Measurements from ENCODE around the gene OGG1. TPM values are rescaled to one million over a fixed set of nuclear protein-coding genes. Genes with fewer than 3 reads are reported as not detected.

The OGG1 gene
- polyA plus RNA-seq, 3 donors: 44.4 to 56.8 (median 50.9) TPM

DNA sequence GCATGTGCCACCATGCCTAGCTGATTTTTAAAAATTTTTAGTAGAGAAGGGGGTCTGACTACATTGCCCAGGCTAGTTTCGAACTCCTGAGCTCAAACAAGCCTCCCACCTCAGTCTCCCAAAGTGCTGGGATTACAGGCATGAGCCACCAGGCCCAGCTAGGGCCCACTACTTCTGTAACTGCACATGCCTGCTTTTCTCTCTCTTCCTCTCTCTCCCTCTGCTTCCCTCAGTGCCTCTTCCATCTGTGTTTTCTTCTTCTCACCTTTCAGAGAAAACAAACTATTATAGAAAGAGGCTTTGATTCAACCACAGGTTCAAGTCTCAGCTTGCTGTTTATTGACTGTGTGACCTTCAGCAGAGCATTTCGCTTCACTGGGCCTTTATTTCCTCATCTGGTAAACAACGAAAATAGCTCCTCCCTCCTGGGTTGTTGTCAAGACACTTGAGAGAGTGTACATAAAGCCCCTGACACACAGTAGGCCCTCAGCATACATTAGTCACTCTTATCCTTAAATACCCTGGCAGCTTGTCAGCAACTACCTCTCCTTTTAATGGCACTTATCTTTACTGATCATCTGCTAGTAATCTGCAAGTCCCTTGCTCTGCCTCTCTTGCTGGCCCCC lies 32.3 kb downstream of the OGG1 start:
- DNase-seq (ENCODE audit: low read depth in 3 of 3, low spot score in 2 of 3): no peak

DNA sequence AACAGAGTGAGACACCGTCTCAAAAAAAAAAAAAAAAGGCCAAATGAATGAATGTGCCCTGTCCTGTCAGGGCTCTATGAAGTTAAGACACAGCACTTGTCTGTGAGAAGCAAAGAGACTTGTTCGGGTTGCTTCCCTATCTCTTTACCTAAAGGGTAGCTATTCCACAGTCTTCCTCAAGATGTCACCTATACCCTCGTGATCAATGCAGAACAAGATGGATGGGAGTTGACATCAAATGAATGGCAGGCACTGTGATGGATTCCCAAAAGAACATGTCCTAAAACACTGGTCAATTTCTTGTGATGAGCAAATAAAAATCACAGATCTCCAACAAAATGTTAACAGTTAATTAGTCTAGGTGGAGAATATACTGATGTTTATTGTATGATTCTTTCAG lies 33.0 kb downstream of the OGG1 start:
- DNase-seq (ENCODE audit: low read depth in 3 of 3, low spot score in 2 of 3): no peak

DNA sequence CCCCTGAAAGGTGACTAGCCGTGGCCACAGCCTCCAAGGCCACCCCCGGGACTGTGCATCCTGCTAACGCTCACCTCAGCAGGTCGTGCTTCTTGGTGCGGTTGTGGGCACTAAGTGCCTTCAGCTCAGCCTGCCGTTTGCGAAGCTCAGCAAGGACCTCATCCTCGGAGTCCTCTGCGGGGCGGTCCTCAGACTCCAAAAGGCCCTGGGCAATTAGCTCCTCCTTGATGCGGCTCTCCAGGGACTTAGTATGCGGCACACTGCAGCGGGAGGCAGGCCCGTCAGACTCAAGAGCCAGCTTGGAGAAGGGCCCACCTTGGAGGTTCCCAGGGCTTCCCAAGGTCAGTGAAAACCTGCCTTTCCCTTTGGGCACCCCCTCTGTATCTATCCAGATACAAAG lies 34.2 kb downstream of the OGG1 start:
- DNase-seq (ENCODE audit: low read depth in 3 of 3, low spot score in 2 of 3): no peak

DNA sequence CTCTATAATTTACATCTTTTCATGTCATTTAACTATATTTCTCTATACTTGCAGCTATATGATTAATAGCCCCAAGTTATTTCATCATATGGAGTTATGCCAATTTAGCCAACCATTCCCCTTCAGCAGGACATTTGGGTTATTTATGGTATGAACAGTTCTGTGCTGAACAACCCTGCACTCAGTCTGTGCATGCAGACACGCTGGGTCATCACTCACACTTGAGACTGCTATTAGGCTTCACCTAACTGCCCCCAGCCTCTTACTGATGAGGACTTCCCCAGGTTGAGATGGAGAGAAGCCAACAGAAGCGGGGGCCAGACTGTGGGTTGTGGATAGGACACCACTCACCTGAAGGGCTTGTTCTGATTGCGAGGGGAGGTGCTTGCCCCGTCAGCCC lies 35.2 kb downstream of the OGG1 start:
- DNase-seq (ENCODE audit: low read depth in 3 of 3, low spot score in 2 of 3): no peak

DNA sequence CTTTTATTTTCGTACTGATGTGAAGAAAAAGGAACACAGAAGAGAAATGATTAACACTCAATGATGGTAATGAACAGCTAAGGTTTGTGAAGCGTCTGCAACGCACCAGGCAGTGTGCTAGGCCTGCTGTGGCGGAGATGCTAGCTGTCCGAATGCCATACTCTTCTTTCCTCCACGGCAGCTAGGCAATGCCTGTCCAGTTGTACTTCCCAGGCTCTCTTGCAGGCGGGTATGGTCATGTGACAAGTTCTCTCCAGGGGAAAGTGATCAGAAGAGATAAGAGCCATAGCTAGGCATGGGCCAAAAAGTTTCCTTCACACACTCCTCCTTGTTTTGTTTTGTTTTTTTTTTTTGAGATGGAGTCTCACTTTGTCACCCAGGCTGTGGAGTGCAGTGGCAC lies 35.9 kb downstream of the OGG1 start:
- no peak for DNase-seq (ENCODE audit: low read depth in 3 of 3, low spot score in 2 of 3)

DNA sequence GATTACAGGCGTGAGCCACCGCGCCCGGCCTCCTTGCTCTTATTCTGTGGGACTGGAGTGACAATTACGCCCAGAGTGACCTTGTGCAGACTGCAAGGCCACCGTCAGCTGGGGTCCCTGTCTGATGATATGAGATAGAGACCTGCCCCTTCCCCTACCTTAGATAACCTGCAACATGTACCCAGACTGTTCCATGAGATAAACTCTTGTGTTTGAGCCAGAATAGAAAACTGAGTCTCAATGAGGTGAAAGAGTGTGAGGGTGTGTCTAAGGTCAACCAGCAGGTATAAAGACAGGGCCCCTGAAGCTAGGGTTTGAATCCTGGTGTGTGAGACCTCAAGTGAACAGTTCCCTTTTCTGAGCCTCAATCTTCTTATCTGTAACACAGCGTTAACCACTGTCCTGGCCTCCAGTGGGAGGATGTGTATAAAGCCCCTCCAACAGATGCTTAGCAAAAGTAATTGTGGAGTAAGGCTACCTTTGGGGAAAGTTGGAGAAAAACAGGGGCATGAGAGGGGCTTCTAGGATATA lies 36.5 kb downstream of the OGG1 start:
- no peak for DNase-seq (ENCODE audit: low read depth in 3 of 3, low spot score in 2 of 3)

DNA sequence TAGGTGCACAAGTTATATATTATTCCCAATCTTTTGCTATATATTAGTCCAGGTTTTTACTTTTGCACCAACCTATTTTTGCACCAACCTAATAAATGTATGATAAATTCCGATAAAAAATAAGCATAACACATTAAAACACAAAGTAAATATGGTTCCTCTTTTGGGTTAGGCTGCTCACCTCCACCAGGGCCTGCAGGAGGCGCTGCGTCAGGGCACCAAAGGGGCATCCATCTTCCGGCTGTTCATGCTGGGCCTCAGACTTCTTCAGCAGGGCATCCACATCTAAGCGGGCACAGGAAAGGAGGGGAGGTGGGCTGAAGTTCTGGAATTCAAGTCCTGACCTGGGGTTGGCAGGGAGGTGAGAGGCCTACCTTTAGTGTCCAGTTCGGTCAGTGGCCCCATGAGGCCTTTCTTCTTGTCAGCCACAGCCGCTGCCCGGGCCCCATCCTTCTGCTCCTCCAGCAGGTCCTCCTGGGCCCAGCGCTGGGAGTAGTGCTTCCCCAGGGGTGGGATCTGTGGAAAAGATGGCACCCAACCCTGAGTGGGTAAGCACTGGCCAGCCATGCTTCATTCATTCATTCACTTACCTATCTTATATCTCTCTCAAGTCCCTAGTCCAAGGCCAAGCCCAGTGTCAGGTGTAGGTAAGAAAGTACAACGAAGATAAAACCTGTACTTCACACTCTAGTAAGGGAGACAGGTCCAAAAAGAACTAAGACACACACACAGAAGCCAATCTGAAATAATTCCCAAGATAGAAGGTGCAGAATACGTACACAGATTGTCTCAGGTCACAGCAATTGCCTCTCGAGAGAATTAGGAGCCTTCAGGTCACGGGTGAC lies 37.3 kb downstream of the OGG1 start:
- no peak for DNase-seq (ENCODE audit: low read depth in 3 of 3, low spot score in 2 of 3)

DNA sequence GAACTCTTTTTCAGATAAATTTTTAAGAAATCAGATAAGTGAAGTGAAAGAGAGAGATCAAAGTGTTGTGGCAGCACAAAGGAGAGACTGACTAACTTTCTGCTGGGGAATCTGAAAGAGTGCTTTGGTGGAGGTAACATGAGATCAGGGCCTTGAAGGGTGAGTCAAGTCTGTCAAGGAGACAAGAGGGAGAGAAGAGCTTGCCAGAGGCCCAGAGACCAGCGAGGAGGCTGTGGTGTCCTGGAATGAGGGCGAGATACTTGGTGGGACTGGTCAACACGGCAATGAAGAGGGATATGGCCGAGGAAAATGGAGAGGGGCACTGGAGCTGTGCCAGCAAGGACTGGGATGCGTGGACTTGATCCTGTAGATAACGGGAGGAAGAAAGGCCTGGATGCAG lies 38.0 kb downstream of the OGG1 start:
- DNase-seq (ENCODE audit: low read depth in 3 of 3, low spot score in 2 of 3): no peak

DNA sequence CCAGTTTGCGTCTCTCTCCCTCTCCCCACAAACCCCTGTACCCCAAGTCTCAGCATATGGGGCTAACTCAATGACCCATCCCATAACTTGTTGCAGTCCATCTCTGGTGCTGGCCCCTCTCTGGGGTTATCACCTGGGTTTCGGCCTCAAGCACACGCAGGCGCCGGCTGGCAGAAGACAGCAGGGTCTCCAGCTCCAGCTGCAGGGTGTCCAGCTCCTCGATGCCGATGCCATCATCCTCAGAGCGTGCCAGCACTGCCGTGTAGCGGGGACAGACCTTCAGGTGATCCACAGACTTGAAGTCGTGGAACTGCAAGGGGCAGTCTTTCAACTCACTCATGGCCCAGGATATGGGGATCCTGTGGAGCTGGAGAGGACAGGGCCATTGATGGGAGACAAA lies 41.4 kb downstream of the OGG1 start:
- no peak for DNase-seq (ENCODE audit: low read depth in 3 of 3, low spot score in 2 of 3)

DNA sequence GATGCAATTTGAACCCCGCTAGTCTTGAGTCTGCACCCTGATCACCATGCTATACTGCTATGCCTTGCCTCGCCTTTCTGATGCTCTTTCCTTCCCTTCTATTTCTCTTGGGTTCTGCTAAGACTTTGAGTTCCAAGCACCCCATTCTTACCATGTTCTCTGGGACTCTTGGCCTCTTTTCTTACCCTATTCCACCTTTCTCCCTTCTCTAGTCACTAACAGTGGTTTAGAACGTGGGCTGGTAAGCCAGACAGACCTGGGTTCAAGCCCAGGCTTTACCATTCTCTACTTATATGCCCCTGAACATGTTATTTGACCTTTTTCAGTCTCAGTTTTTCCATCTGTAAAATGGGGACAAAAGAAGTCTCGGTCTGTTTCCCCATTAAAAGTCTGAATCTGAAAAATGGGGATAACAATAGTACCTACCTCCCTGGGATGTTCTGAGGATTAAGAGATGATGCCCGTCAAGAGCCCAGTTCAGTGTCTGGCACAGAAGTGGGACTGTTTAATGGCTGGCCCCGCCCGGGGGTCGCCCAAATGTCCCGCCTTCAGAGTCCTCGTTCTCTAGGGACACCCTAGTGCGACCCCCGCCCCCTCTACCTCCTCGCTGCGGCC lies 42.1 kb downstream of the OGG1 start:
- no peak for DNase-seq (ENCODE audit: low read depth in 3 of 3, low spot score in 2 of 3)

DNA sequence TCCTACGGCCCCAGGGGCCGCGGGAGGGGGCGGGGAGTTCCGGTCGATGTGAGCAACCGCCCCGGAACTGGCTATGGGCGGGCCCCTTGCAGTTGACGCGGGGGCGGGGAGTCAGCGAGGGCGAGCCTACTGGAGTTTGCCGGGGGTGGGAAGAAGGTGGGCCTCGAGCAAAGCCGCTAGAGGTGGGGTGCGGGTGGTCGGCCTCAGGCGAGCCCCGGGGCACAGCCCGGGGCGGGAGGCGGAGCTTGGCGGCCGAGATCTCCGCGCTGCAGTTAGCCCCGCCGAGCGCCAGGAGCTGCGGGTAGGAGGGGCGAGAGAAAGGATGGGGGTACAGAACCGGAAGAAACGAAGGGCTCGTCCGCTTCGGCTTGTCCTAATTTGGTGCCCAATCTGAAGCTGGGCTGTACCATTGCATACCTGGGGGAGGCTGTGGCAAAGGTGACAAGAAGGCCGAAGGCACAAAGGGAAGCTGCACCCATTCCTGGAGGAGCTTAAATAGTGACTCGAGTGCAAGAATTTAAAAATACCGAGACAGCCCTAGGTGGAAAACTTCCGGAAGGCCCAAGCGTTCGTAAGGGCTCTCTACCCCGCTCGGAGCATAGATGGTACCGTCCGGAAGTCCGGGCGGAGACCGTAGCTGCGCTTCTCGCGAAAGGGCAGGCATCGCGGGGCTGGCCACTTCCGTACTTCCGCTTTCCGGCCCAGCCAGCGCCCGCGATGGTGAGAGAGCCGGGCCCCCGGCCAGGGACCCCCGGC lies 42.8 kb downstream of the OGG1 start, which contains the start of the genes ARPC4 and TADA3:
ARPC4 (plus strand) TSS at position 678 of the 756 bp plus-strand sequence; CDS start at position 718, 40 bp downstream.
TADA3 (minus strand) TSS at position 69 of the 756 bp plus-strand sequence. CDS start 1,007 bp downstream, outside the sequence.
- DNase-seq (ENCODE audit: low read depth in 3 of 3, low spot score in 2 of 3): peak; percentile 92 to 99 (median 97)

DNA sequence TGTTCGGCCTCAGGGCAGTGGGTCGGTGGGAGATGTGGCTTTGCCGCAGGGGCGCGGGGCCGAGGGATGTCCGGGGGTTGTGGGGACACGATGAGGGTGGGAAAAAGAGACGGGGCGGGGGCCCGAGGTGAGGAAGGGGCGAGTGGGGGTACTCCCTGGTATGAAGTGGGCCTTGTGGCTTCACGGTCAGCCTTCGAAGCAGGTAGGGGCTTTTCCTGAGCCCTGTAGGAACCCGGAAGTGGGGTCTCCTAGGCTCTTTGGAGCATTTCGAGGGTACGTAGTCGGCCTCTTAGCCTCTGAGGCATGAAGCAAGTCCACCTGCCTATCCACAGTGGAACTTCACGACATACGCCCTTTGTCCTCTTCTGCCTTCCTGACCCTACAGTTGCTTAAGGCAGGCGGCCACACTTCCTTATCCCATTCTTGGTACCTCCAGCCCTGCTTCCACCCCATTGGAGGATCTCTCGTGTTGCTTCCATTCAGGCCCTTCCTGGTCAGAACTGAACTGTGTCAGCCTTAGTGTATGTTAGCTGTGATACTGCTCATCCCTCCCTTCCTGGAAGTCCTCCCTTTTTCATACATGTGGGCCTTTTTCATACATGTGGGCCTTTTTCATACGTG lies 43.5 kb downstream of the OGG1 start:
- DNase-seq (ENCODE audit: low read depth in 3 of 3, low spot score in 2 of 3): no peak

DNA sequence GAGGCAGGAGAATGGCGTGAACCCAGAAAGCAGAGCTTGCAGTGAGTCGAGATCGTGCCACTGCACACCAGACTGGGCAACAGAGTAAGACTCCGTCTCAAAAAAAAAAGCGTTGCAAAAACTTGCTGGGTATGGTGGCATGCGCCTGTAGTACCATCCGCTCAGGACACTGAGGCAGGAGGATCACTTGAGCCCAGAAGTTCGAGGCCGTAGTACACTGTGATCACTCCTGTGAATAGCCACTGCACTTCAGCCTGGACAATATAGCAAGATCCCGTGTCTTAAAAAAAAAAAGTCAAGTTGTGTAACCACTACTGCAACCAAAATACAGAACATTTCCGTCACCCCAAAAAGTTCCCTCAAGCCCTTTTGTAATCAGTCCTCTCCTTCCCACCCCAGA lies 44.6 kb downstream of the OGG1 start:
- DNase-seq (ENCODE audit: low read depth in 3 of 3, low spot score in 2 of 3): no peak

DNA sequence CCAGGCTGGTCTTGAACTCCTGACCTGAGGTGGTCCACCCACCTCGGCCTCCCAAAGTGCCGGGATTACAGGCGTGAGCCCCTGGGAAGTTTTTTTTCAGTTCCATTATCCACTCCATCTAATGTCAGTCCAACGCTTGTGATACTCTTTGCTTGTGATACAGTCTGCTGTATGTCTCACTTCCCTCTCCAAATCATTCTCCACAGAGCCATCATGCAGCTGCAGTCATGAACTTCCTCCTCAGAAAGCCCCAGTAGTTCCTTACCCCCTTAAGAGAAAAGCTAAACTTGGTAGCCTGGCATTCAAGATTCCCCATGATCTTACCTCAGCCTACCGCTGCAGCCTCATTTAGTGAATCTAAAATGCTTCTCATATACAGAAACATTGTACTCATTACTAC lies 45.5 kb downstream of the OGG1 start:
- DNase-seq (ENCODE audit: low read depth in 3 of 3, low spot score in 2 of 3): no peak

DNA sequence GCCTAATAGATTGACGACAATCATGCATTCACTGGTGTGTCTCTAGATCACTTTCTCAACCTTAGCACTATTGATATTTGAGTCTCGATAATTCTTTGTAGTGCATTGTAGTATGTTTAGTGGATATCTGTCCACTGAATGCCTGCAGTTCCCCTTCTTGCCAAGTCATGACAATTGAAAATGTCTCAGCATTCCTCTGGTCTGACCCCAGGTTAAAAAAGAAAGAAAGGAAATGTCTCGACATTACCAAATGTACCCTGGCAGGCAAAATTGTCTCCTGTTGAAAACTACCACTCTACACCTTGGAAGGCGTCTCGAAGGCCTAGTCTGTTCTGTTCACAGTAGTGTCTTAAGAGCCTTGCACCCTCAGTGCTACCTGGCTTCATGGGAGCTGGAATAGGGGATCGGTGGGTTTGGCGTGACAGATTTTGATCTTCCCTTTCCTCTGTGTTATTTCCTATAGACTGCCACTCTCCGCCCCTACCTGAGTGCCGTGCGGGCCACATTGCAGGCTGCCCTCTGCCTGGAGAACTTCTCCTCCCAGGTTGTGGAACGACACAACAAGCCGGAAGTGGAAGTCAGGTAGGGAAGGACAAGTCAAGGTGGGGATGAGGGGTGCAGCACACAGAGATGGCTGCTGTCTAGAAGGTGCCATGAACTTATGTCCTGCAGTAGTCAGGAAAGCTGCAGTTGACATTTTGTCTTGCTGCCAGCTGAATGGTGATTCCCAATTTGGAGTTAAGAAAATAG lies 47.6 kb downstream of the OGG1 start:
- DNase-seq (ENCODE audit: low read depth in 3 of 3, low spot score in 2 of 3): no peak

DNA sequence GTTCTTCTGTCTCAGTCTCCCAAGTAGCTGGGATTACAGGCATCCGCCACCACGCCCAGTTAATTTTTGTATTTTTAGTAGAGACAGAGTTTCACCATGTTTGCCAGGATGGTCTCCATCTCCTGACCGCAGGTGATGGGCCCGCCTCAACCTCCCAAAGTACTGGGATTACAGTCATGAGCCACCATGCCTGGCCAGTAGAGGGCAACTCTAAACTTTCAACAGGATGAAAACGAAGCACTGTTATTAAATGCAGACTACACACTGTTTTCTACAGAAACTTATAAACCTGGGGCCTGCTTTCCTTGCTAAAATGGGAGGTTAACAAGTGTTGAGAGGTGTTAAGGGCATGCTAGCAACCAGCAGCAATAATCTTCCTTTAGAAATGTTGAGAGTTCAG lies 50.8 kb downstream of the OGG1 start:
- no peak for DNase-seq (ENCODE audit: low read depth in 3 of 3, low spot score in 2 of 3)

DNA sequence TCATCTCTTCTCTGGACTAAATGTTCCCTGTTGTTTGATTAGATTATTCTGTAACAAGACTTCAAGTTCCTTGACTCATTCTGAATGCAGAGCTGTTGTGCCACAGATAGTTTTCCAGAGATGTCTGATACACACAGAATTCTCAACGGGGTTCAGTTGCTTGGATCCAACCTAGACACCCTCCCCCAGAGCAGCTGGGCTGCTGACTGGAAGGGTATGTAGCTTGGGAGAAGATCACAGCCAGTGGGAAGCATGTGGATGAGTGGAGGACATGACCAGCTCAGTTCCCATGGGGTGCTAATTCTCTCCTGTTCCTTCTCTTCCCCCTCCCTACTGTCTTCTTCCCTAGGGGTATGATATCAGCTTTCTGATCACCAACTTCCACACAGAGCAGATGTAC lies 53.7 kb downstream of the OGG1 start:
- DNase-seq (ENCODE audit: low read depth in 3 of 3, low spot score in 2 of 3): no peak

DNA sequence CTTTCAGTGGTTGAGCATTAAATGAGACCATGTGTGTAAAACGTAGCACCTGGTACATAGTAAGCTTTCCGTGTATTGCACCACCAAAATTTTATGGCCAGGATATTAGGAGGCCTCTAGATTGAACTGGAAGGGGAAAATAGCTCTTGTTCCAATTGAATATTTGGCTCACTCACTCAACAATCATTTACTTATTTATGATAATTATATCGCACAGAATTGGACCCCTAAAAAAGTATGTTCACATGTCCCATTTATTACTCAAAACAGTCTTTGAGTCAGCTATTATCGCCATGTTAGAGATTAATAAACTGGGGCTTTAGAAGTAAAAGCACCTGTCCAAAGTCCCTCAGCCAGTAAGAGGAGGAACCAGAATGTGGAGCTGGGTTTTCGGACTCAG lies 55.2 kb downstream of the OGG1 start:
- no peak for DNase-seq (ENCODE audit: low read depth in 3 of 3, low spot score in 2 of 3)

DNA sequence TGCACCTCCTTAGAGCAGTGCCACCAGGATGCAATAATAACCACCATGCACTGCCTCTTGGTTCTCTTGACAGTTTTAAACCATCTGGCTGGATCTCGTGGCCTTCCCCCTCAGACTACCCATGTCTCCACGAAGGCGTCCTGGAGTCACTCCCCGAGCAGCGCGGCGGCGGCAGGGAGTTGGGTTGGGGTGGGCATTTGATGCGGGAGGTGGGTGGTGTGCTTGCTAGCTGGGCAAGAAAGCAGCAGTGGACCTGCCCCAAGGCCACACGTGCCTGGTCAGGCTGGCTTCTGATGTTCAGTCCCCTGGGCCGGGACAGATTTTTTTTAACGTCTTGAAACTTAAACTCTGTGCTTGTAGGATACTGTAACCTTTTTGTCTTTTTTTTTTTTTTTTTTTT lies 56.4 kb downstream of the OGG1 start:
- no peak for DNase-seq (ENCODE audit: low read depth in 3 of 3, low spot score in 2 of 3)

All from right renal cortex interstitium (tissue), 3 donors.